Measurements from ENCODE around the gene KY. TPM values are rescaled to one million over a fixed set of nuclear protein-coding genes. Genes with fewer than 3 reads are reported as not detected.

Gene KY
- total RNA-seq, 2 experiments from 2014 or later, result not detected

- Mint-ChIP-seq H3K27me3 (peaks cover 19% of the 10 kb centered on the region), H3K4me3 (no peak overlapping the region), H3K27ac (no peak overlapping the region), H3K36me3 (ENCODE audit: low read depth) (peaks cover 6% of the 10 kb centered on the region), H3K9me3 (peaks cover 21% of the 10 kb centered on the region), H3K4me1 (ENCODE audit: low read depth) (no peaks in the 10 kb centered on the region)
- CTCF ChIA-PET, result no interaction called here
- Histone ChIP-seq H3K4me3 (ENCODE audit: low read length) (no peak overlapping the region), H3K4me1 (ENCODE audit: insufficient read depth, low read length) (no peaks in the 10 kb centered on the region), H3K36me3 (ENCODE audit: insufficient read depth, low read length) (no peaks in the 10 kb centered on the region), H3K27me3 (ENCODE audit: control insufficient read depth in 1 of 2, insufficient read depth in 2 of 2, low read length in 2 of 2) (peaks cover 0 to 2% of the 10 kb centered on the region in 2 experiments), H3K9me3 (ENCODE audit: control insufficient read depth in 1 of 2, insufficient read depth in 1 of 2, low read length in 2 of 2) (peaks cover 0 to 12% of the 10 kb centered on the region in 2 experiments), H3K27ac (ENCODE audit: low read depth in 1 of 2, low read length in 2 of 2) (no peak overlapping the region)
- ATAC-seq (ENCODE audit: poor library complexity) (no peak), DNase-seq (no peak)
- POLR2A ChIA-PET, result interaction anchor here (0.6 kb wide), 1 partner anchor 13 kb away, joined by 4 read pairs; no protein-coding TSS in a partner anchor
- intact Hi-C loops (cut with DNase I, micrococcal nuclease), result no loop called here
- TF ChIP-seq, protein P1, sequence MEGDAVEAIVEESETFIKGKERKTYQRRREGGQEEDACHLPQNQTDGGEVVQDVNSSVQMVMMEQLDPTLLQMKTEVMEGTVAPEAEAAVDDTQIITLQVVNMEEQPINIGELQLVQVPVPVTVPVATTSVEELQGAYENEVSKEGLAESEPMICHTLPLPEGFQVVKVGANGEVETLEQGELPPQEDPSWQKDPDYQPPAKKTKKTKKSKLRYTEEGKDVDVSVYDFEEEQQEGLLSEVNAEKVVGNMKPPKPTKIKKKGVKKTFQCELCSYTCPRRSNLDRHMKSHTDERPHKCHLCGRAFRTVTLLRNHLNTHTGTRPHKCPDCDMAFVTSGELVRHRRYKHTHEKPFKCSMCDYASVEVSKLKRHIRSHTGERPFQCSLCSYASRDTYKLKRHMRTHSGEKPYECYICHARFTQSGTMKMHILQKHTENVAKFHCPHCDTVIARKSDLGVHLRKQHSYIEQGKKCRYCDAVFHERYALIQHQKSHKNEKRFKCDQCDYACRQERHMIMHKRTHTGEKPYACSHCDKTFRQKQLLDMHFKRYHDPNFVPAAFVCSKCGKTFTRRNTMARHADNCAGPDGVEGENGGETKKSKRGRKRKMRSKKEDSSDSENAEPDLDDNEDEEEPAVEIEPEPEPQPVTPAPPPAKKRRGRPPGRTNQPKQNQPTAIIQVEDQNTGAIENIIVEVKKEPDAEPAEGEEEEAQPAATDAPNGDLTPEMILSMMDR (IDR thresholded peaks at IDR 0.05), result no peak
Measured at GRCh38 chr3:134677987-134678308, 27.1 kb upstream of the KY start.

DNA sequence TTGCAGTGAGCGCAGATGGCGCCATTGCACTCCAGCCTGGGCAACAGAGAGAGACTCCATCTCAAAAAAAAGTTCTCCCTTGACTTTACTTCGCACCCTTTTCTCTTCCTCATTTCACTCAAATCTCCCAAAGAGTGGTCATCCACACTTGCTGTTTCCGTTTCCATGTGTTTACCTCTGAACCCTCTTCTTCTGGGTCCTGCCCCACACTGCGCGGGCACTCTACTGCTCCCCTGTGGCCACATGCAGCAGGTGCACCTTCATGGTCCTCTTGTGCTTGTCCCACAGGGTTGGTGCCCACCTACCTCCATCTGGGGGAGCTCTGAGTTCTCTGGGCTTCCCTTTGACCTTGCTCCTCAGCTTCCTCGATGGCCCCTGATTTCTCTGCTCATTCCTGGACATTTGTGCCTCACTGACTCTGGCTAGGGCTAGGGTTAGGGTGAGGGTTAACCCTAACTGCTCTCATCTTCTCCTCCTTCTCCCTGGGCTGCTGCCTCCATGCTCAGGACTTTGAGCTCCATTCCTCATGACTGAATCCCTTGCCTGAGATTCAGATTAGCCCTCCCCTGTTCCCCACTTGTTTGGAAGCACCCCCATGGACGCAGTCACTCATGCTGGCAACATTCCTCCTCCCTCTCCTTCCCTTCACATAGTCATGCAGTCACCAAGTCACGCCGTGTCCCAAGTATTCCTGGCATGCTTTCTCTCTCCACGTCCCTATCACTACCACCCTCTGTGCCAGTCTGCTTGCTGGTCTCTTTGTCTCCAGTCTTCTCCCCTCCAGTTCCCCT lies 26.6 kb upstream of the KY start:
- peak in 1 of 14 experiments; percentile 3 for DNase-seq
- no peak for ATAC-seq (ENCODE audit: poor library complexity)
- intact Hi-C loops (cut with DNase I, micrococcal nuclease), result no loop called here
- Mint-ChIP-seq H3K4me3 (no peak overlapping the region), H3K27me3 (peaks cover 19% of the 10 kb centered on the region), H3K36me3 (ENCODE audit: low read depth) (peaks cover 6% of the 10 kb centered on the region), H3K9me3 (peaks cover 21% of the 10 kb centered on the region), H3K4me1 (ENCODE audit: low read depth) (no peaks in the 10 kb centered on the region), H3K27ac (no peak overlapping the region)
- ChIA-PET CTCF (no interaction called here), POLR2A (no interaction called here)
- Histone ChIP-seq H3K27me3 (ENCODE audit: control insufficient read depth in 1 of 2, insufficient read depth in 2 of 2, low read length in 2 of 2) (peaks cover 0 to 2% of the 10 kb centered on the region in 2 experiments), H3K4me3 (ENCODE audit: low read length) (no peak overlapping the region), H3K36me3 (ENCODE audit: insufficient read depth, low read length) (no peaks in the 10 kb centered on the region), H3K4me1 (ENCODE audit: insufficient read depth, low read length) (no peaks in the 10 kb centered on the region), H3K9me3 (ENCODE audit: control insufficient read depth in 1 of 2, insufficient read depth in 1 of 2, low read length in 2 of 2) (peaks cover 0 to 15% of the 10 kb centered on the region in 2 experiments), H3K27ac (ENCODE audit: low read depth in 1 of 2, low read length in 2 of 2) (no peak overlapping the region)
- TF ChIP-seq, protein P1 (IDR thresholded peaks at IDR 0.05), result no peak

GRCh38 chr3:134675726-134676256 lies 25.0 kb upstream of the KY start:
- intact Hi-C loops (cut with DNase I, micrococcal nuclease), result no loop called here
- DNase-seq (no peak), ATAC-seq (ENCODE audit: poor library complexity) (no peak)
- H3K4me1 ChIP-seq (ENCODE audit: insufficient read depth, low read length), result no peaks in the 10 kb centered on the region
- H3K4me3 Mint-ChIP-seq, result no peak overlapping the region
- H3K27me3 ChIP-seq (ENCODE audit: control insufficient read depth in 1 of 2, insufficient read depth in 2 of 2, low read length in 2 of 2), result peaks cover 0 to 2% of the 10 kb centered on the region in 2 experiments
- peaks cover 13% of the 10 kb centered on the region for H3K27me3 Mint-ChIP-seq
- peaks cover 6% of the 10 kb centered on the region for H3K36me3 Mint-ChIP-seq (ENCODE audit: low read depth)
- ChIA-PET POLR2A (no interaction called here), CTCF (no interaction called here)
- H3K27ac ChIP-seq (ENCODE audit: low read depth in 1 of 2, low read length in 2 of 2), result no peak overlapping the region
- TF ChIP-seq, protein P1 (IDR thresholded peaks at IDR 0.05), result no peak
- no peak overlapping the region for H3K4me3 ChIP-seq (ENCODE audit: low read length)
- no peaks in the 10 kb centered on the region for H3K36me3 ChIP-seq (ENCODE audit: insufficient read depth, low read length)
- no peaks in the 10 kb centered on the region for H3K4me1 Mint-ChIP-seq (ENCODE audit: low read depth)
- peaks cover 0 to 15% of the 10 kb centered on the region in 2 experiments for H3K9me3 ChIP-seq (ENCODE audit: control insufficient read depth in 1 of 2, insufficient read depth in 1 of 2, low read length in 2 of 2)
- H3K27ac Mint-ChIP-seq, result no peak overlapping the region
- H3K9me3 Mint-ChIP-seq, result peaks cover 21% of the 10 kb centered on the region

Measured in CD4-positive, alpha-beta T cell (primary cell).